ENCODE measurements around the gene EXOC1L.
"Not testable (repeated sequence)": the region's sequence is repeated elsewhere in the genome, so short reads cannot be mapped to it uniquely, and the experiment has no call there.

EXOC1L gene

GRCh38 chr4:55838952-55839351 lies 19.4 kb downstream of the EXOC1L start:
- DNase-seq = no peak

DNA sequence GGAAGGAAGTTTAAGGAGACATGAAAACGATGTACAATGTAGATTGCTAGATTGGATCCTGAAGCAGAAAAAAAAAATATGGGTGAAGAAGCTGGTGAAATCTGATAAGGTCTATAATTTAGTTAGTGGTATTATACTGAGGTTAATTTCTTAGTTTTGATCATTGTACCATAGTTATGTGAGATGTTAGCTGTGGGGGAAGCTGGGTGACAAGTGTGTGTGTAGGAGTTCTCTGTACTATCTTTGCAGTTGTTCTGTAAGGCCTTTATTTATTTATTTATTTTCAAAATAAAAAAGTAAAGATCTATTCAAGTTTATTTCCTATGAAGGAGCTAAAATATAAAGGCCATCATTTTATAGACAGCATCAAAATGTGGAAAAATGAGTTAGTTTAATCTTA lies 21.4 kb downstream of the EXOC1L start:
- DNase-seq = no peak

GRCh38 chr4:55841373-55842239 lies 22.0 kb downstream of the EXOC1L start:
- DNase-seq = not testable (repeated sequence)

- not testable (repeated sequence) for DNase-seq
Observed at GRCh38 chr4:55842312-55842711, 22.7 kb downstream of the EXOC1L start.

GRCh38 chr4:55849724-55850123 lies 30.1 kb downstream of the EXOC1L start:
- no peak for DNase-seq

DNA sequence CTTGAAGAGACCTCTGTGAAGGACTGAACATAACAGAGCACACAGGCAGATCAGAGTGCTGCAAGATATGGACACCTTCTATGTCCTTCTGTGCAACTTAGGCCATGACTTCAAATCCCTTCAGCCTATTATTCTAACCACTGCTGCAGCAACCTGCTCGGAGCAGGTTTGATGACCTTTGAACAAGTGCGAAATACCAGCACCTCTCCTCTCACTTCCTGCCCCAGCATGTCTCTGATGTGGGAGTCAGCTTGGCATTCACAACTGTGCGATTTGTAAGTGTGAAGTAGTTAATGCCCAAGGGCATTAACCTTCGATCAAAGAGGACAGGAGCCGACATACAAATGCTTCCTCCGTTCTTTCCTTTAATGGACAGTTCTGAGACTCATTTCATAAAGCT lies 32.3 kb downstream of the EXOC1L start:
- peak; percentile 62 for DNase-seq

DNA sequence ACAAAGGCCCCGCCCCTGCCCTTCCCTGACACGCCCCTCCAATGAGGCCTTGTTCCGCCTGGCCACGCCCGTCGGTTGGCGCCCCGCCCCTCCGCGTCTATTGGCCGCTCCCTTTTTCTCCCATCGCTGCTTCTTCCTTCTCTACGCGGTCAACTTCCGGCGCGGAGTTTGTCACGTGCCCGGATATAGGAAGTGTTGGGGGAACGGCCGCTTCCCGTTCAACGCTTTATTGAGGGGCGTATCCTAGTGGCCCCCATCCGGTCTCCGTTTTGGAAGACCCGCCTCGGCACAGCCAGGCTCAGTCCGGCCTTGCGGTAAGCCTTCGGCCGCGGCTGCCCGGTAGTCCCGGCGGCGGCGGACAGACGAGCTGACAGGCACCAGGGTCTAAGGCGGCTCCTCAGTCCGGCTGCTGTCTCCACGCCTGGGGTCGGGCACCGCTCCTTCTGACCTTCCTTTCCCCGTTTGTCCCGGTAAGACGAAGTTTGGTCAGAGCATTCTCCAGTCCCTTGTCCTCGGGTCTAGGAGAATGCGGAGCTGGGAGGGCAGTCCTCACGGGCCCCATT lies 34.0 kb downstream of the EXOC1L start, which contains the start of gene EXOC1:
Gene EXOC1, plus strand, starts transcription at position 165 of the 563 bp plus-strand sequence. CDS start 4,676 bp downstream, outside the sequence.
- DNase-seq = peak; percentile 100

DNA sequence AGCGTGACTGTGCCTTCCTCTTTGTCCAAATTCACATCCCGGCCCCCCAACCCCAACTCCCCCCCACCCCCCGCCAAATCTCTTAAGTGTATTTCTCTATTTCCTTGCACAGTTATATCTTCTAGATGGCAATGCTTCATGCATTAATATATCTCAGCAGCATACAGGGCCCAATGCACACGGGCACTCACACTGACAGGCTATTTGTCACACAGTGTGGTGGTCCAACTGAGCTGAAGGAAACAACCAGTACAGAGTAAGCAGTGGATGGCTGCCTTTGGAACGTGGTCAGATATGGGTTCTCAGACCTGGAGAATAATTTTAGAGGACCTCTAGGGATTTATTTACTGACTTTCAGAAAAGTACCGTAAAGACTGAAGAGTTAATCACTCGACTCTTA lies 34.5 kb downstream of the EXOC1L start:
- no peak for DNase-seq

DNA sequence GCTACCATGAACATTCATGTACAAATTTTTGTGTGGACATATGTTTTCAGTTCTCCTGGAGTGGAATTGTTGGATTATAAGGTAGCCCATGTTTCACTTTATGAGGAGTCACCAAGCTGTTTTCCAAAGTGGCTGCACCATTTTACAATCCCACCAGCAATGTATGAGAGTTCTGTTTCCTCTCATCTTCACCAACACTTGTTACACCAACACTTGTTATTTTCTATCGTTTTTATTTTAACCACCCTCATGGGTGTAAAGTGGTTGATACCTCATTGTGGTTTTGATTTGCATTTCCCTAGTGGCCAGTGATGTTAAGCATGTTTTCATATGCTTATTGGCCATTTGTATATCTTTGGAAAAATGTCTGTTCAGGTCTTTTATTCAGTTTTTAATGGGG lies 38.0 kb downstream of the EXOC1L start:
- no peak for DNase-seq

DNA sequence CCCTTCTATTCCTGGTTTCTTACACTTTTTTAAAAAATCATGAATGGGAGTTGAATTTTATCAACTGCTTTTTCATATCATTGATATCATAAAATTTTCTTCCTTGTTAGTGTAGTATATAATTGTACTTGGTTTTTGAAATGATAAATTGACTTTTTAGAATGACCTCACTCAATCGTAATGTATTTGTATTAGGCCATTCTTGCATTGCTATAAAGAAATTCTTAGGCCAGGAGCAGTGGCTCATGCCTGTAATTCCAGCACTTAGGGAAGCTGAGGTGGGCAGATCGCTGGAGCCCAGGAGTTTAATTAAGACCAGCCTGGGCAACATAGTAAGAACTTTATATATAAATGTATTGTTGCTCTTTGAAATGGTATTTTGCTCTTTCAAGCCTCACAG lies 40.1 kb downstream of the EXOC1L start:
- no peak for DNase-seq

DNA sequence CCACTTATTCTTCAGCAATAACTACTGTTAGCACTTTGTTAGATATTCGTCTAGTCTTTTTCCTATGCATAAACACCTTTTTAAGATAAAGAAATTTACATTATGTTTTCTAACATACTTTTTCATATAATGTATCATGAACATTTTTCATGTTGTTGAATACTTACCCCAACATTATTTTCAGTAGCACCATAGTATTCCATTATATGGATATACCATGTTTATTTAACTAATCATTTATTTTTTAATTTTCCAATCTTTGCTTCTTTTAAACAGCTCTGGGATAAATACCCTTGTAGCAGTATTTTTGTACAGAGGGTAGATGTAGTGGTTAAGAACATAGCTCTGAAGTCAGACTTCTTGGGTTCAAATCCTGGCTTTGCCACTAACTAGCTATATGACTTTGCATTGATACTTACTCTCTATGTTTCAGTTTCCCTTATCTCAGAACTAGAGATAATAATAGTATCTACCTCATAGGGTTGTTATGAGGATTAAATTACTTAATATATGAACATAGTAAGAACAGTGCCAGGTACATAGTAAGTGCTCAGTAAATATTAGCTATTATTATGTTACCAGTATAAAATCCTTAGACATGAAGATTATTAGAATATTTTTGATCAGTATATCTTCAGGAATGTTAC lies 45.1 kb downstream of the EXOC1L start:
- no peak for DNase-seq

DNA sequence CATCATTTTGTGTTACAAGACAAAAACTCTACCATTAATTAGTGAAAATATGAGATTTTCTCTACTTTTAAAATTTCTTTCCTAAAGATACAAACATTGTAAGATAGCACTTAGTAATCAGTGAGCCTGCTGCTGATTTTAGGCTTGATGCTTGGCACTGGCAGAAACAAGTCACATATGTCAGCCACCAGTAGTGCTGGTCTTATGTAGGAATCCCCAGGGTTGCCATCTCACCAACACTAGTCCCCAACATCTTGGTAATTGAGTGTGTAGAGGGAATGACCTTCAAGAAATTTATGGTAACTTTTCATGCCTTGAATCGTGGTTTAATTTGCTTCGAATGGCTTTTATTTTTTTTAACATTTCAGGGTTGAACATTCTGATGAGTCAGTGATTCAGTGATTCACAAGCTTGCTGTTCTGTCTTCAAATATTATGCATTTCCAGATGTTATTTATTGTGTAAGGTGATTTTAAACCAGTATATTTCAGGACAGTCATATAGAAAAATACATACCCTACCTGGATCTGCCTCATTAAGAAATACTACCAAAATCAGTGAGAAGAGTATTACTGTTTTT lies 45.7 kb downstream of the EXOC1L start:
- no peak for DNase-seq

GRCh38 chr4:55866290-55866907 lies 46.8 kb downstream of the EXOC1L start:
- DNase-seq = no peak

DNA sequence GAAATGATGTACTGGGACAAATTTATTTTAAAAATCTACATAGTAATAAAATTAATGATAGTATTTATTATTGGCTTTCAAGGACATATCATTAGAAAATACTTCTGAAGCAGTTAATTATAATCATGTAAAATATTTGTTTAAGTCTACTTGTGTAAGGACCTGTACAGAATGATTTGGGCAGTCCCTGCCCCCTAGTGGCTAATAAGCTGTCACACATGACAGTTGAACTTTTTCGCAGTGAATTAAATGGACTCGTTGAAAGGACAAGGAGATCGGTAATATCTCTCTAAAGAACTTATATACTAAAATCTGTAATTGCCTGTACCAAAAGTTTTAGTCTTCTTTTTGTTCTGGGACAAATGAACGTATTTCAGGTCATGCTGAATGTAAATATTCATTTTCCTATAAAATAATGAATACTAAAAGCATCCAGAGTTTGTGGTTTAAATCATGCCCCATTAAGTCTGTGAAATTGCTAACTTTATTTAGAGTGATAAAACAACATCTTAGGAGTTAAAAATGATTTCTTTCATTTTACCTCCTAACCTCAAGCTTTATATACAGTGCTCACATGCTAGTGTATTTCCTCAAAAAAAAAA lies 47.5 kb downstream of the EXOC1L start:
- DNase-seq = no peak

GRCh38 chr4:55868581-55869090 lies 49.0 kb downstream of the EXOC1L start:
- DNase-seq = no peak

GRCh38 chr4:55871299-55871800 lies 51.8 kb downstream of the EXOC1L start:
- no peak for DNase-seq

GRCh38 chr4:55874831-55875230 lies 55.2 kb downstream of the EXOC1L start:
- no peak for DNase-seq

- DNase-seq = no peak
Observed at GRCh38 chr4:55876387-55876786, 56.8 kb downstream of the EXOC1L start.

DNA sequence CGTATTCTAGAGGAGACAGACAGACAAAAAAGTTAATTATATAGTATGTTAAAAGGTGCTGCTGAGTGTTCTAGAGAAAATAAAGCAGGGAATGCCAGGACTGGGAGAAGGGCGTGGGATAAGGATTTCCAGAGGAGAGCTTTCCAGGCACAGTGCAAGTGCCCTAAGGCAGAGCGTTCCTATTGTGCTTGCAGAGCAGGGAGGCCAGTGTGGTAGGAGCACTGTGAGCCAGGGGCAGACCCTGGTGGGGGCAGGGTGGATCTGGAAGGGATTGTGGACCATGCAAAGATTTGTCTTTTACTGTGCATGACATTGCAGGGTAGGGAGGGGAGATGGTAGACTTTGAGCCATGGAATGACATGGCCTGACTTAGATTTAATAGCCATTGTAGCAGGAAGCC lies 59.6 kb downstream of the EXOC1L start:
- DNase-seq = no peak

DNA sequence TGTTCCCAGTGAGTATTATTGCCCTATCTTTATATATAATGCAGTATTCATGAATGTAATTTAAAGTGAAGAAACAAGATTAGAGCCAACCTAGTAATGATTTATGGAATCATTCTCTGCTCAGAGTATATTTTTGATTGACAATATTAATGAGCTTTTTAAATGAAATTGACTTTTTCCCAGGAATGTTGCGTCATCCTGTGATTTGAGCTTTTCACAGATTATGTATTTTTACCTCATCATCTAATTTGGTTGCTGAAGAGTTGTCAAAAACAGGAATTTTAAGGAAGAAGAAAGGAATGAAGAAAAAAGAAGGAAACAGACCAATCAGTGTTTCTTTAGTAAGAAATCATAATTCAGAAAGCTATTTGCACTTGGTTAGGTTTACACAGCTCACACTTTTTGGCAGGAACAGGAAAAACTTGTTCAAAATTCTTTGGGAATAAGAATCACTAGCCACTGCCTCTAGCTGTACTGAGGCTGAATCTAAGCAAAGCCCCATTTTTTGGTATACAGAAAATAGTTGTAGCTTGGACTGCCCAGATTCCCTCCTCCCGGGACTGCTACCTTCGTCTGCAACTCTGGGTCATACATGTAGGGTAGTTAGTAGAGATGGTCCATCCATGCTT lies 61.2 kb downstream of the EXOC1L start:
- no peak for DNase-seq

DNA sequence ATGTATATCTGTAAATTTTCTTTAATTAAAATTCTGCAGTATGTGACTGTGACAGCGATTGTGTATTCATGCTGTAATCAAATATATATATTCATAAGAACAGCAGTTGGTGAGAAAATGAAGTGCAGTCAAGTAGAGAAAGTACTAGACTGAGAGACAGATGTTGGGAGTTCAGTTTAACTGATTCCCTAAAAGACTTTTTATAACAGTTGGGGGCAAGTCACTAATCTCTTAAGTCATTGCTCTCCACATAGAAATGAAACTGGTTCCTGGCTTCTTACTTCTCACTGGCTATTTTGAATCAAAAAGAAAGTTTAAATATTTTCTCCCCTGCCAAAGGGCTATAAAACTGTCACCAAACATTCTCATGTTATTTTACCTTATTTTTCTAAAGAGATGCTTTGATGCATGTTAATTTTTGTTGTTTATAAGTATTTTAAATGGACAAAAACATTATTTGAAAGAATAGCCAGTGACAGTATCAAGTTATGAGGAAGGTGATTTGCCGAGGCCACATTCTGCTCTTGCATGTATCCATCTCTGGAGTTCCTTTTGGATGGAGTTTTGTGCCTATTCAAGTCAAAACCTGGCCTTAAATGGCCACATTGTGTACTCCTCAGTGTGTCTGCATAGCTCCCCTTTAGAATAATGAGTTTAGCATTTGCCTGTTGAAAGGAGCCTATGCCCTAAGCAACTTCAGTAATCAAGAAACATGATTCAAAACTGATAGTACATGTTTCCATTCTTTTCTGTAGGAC lies 64.7 kb downstream of the EXOC1L start:
- no peak for DNase-seq

All from activated CD8-positive, alpha-beta memory T cell treated with anti-CD3 and anti-CD28 coated beads for 24 hours (primary cell).